ENCODE results near the gene SRP9.

DNA sequence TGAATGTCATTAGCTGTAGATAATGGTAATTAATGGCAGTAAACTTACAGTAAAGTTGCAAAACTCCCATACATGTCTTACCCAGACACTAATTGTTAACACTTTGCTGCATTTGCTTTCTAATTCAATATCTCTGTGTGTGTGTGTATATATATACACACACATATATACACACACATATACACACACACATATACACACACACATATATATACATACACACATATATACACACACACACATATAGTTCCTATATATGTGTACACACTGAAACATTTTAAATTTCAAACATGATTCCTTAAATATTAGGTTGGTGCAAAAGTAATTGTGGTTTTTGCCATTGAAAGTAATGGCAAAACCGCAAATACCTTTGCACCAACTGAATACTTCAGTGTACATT lies 28.6 kb downstream of the SRP9 start:
- TF ChIP-seq, protein P1, sequence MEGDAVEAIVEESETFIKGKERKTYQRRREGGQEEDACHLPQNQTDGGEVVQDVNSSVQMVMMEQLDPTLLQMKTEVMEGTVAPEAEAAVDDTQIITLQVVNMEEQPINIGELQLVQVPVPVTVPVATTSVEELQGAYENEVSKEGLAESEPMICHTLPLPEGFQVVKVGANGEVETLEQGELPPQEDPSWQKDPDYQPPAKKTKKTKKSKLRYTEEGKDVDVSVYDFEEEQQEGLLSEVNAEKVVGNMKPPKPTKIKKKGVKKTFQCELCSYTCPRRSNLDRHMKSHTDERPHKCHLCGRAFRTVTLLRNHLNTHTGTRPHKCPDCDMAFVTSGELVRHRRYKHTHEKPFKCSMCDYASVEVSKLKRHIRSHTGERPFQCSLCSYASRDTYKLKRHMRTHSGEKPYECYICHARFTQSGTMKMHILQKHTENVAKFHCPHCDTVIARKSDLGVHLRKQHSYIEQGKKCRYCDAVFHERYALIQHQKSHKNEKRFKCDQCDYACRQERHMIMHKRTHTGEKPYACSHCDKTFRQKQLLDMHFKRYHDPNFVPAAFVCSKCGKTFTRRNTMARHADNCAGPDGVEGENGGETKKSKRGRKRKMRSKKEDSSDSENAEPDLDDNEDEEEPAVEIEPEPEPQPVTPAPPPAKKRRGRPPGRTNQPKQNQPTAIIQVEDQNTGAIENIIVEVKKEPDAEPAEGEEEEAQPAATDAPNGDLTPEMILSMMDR (IDR thresholded peaks at IDR 0.05) = no peak
- TF ChIP-seq POLR2AphosphoS5 (IDR thresholded peaks at IDR 0.05) (no peak), EP300 (IDR thresholded peaks at IDR 0.05) (no peak)
